NK-92 (cell line): ENCODE measurements around the gene EDN3.
"Not testable (repeated sequence)": the region's sequence is repeated elsewhere in the genome, so short reads cannot be mapped to it uniquely, and the experiment has no call there.

ENCODE experiments used
- DNase-seq: peaks from one replicate; lab custom pipeline; 2025; ENCODE audit not compliant: unreplicated experiment; lab: John Stamatoyannopoulos, UW

EDN3 gene

GRCh38 chr20:59334651-59335300 is 34.4 kb downstream of the EDN3 start:
- no peak for DNase-seq

GRCh38 chr20:59335377-59335776 is 35.0 kb downstream of the EDN3 start:
- DNase-seq: no peak

GRCh38 chr20:59336540-59336939 is 36.1 kb downstream of the EDN3 start:
- no peak for DNase-seq

- DNase-seq: not testable (repeated sequence)
These were observed 38.0 kb downstream of the EDN3 start for GRCh38 chr20:59338444-59338843.

GRCh38 chr20:59340201-59340885 is 39.9 kb downstream of the EDN3 start:
- no peak for DNase-seq

- not testable (repeated sequence) for DNase-seq
These were observed 41.0 kb downstream of the EDN3 start for GRCh38 chr20:59341285-59342022.

- DNase-seq: no peak
These were observed 41.9 kb downstream of the EDN3 start for GRCh38 chr20:59342023-59342957.

GRCh38 chr20:59346061-59346460 is 45.6 kb downstream of the EDN3 start:
- DNase-seq: no peak

- no peak for DNase-seq
These were observed 48.9 kb downstream of the EDN3 start for GRCh38 chr20:59349277-59349676.

- no peak for DNase-seq
These were observed 50.1 kb downstream of the EDN3 start for GRCh38 chr20:59350330-59351156.

GRCh38 chr20:59351157-59352040 is 51.0 kb downstream of the EDN3 start:
- DNase-seq: no peak

GRCh38 chr20:59352541-59352940 is 52.1 kb downstream of the EDN3 start:
- no peak for DNase-seq

GRCh38 chr20:59352990-59353389 is 52.6 kb downstream of the EDN3 start:
- DNase-seq: no peak

GRCh38 chr20:59354460-59354859 is 54.0 kb downstream of the EDN3 start:
- DNase-seq: no peak

- DNase-seq: no peak
These were observed 54.8 kb downstream of the EDN3 start for GRCh38 chr20:59355242-59355641.

GRCh38 chr20:59356662-59357165 is 56.3 kb downstream of the EDN3 start:
- no peak for DNase-seq

GRCh38 chr20:59358793-59359192 is 58.4 kb downstream of the EDN3 start:
- DNase-seq: not testable (repeated sequence)

GRCh38 chr20:59359906-59360725 is 59.7 kb downstream of the EDN3 start:
- DNase-seq: no peak
